IPS-11a (cell line): ENCODE results near the gene MMGT1.
A peak's percentile ranks its signal among the peaks of the same experiment; 100 is the strongest.

ENCODE experiments used
- H3K4me3 ChIP-seq: one replicate; pipeline ENCODE4 v1.5.1; 2013; ENCODE audit warnings: low read depth, low read length, control low read depth

The MMGT1 gene

GRCh38 chrX:135973548-135974278 is at the start of gene MMGT1:
Gene MMGT1, minus strand, starts transcription at chrX:135973988. Its CDS starts 313 bp downstream, at chrX:135973675.
- peak within 1 kb of the TSS; percentile 81 for H3K4me3 ChIP-seq

- no peak overlapping the region for H3K4me3 ChIP-seq
Measured at GRCh38 chrX:136021903-136022302, 48.1 kb upstream of the MMGT1 start.

- no peak overlapping the region for H3K4me3 ChIP-seq
Measured at GRCh38 chrX:136021160-136021559, 47.4 kb upstream of the MMGT1 start.

GRCh38 chrX:136019226-136019625 is 45.4 kb upstream of the MMGT1 start:
- no peak overlapping the region for H3K4me3 ChIP-seq

- no peak overlapping the region for H3K4me3 ChIP-seq
Measured at GRCh38 chrX:136016881-136017280, 43.1 kb upstream of the MMGT1 start.

- H3K4me3 ChIP-seq: no peak overlapping the region
Measured at GRCh38 chrX:136015016-136015415, 41.2 kb upstream of the MMGT1 start.

- H3K4me3 ChIP-seq: no peak overlapping the region
Measured at GRCh38 chrX:135988245-135988644, 14.5 kb upstream of the MMGT1 start.

GRCh38 chrX:135985973-135986310 is 12.2 kb upstream of the MMGT1 start:
- H3K4me3 ChIP-seq: peak overlapping the region; percentile 85

GRCh38 chrX:135985157-135985972 is 11.6 kb upstream of the MMGT1 start, which contains the start of gene SLC9A6:
Gene SLC9A6, plus strand, starts transcription at chrX:135985435. Its CDS starts 224 bp downstream, at chrX:135985659.
- H3K4me3 ChIP-seq: peak within 1 kb of the TSS; percentile 85

GRCh38 chrX:135984791-135985156 is 11.0 kb upstream of the MMGT1 start:
- H3K4me3 ChIP-seq: peak overlapping the region; percentile 47

GRCh38 chrX:135984256-135984655 is 10.5 kb upstream of the MMGT1 start:
- H3K4me3 ChIP-seq: no peak overlapping the region

GRCh38 chrX:135982860-135983259 is 9.1 kb upstream of the MMGT1 start:
- H3K4me3 ChIP-seq: no peak overlapping the region

GRCh38 chrX:135981668-135982067 is 7.9 kb upstream of the MMGT1 start:
- H3K4me3 ChIP-seq: no peak overlapping the region

- H3K4me3 ChIP-seq: no peak overlapping the region
Measured at GRCh38 chrX:135981010-135981409, 7.2 kb upstream of the MMGT1 start.

- no peak overlapping the region for H3K4me3 ChIP-seq
Measured at GRCh38 chrX:135977611-135978010, 3.8 kb upstream of the MMGT1 start.

- no peak overlapping the region for H3K4me3 ChIP-seq
Measured at GRCh38 chrX:135975421-135975820, 1.6 kb upstream of the MMGT1 start.

GRCh38 chrX:135974279-135974856 is 580 bp upstream of the MMGT1 start:
- H3K4me3 ChIP-seq: no peak overlapping the region

GRCh38 chrX:135973025-135973547 is 702 bp downstream of the MMGT1 start:
- peak overlapping the region; percentile 81 for H3K4me3 ChIP-seq

- H3K4me3 ChIP-seq: no peak overlapping the region
Measured at GRCh38 chrX:135951291-135951690, 22.5 kb downstream of the MMGT1 start.

GRCh38 chrX:135944486-135944885 is 29.3 kb downstream of the MMGT1 start:
- no peak overlapping the region for H3K4me3 ChIP-seq

GRCh38 chrX:135931644-135932487 is 41.9 kb downstream of the MMGT1 start:
- H3K4me3 ChIP-seq: no peak overlapping the region
